ENCODE data around the gene ZNF821. TPM values are rescaled to one million over a fixed set of nuclear protein-coding genes. Genes with fewer than 3 reads are reported as not detected.
A peak's percentile ranks its signal among the peaks of the same experiment; 100 is the strongest.
"Not testable (repeated sequence)": the region's sequence is repeated elsewhere in the genome, so short reads cannot be mapped to it uniquely, and the experiment has no call there.

Gene ZNF821
- total RNA-seq, 1 donor from 2014 or later = 6.0 TPM

DNA sequence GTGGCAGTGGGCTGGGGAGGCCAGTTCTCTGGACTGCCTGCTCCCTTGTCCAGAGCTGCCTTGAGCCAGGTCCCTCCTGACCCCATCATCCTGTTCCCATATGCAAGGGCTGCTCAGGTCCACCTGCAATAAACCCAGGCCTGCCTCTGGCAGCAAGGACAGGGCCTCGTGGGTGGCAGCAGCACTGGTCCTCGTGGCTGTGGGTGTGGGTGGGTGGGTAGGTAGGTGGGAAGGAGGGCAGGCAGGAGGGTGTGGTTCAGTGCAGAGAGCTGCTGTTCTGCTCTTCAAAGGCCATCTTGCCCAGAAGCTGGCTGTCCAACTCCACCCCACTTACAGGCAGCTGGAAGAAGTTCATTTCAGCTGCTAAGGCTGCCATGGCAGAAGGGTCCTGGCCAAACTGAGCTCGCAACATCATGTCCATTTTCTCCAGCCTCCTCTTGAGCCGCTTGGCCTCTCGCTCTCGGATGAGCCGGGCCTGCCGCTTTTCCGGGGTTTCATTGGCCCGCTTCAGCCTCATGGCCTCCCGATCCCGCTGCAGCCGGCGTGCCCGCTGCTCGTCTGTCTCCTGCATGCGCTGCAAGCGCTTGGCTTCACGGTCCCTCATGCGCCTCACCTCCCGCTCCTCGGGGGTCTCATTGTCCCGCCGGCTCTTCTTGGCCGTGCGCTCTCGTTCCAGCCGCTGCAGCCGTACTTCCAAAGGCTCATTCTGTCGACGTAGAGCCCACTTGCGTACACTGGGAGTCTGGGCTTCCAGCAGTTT, 24.0 kb downstream of the ZNF821 start:
- no peak for DNase-seq (ENCODE audit: low read depth in 2 of 2)

- DNase-seq (ENCODE audit: low read depth in 2 of 2) = no peak
Measured at GRCh38 chr16:71855937-71856662, 27.9 kb downstream of the ZNF821 start.

DNA sequence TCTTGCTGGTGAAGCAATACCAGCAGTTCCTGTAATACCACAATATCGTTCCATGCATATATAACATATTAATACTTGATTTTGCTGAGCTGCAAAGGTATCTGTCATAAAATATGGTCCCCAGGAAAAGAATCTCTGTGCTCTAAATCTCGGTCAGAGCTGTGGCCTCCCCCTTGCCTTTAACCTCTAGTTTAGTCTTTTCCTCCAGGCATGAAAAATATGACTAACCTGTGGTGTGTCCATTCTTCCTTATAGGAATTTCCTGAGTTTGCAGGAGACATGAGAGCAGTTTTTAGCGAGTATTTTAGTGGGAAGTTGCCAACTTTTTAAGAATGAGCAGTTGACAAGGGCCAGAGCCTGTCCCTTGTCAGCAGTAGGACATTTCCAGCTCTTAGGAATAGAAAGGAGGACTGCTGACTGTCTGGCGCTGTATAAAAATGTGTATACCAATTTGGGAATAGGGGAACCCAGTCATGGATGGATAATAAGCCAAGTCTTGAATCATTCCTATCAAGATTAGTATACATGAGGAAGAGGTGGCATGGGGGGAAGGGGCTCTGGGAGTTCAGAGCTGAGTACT, 29.5 kb downstream of the ZNF821 start:
- DNase-seq (ENCODE audit: low read depth in 2 of 2) = no peak

GRCh38 chr16:71853413-71853812, 30.6 kb downstream of the ZNF821 start:
- DNase-seq (ENCODE audit: low read depth in 2 of 2) = no peak

GRCh38 chr16:71852561-71852960, 31.4 kb downstream of the ZNF821 start:
- DNase-seq (ENCODE audit: low read depth in 2 of 2) = no peak

DNA sequence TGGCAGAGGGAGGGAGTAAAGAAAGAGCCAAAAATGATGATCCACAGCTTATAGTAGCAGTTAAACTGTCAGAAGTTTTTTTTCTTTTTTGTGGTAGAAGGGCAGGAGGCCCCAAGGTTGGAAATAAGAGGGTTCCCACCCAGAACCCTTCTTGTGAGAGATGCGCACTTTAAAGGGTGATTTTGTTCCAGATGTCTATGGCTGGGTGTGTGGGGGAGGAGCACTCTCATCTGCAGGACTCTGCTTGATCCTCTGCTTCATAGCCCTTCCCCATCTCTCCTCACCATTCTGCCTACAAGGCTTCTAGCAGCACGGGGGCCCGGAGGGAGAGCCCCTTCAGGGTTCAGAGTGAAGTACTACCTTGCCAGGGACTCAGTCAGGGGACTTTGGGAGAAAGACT, 31.8 kb downstream of the ZNF821 start:
- no peak for DNase-seq (ENCODE audit: low read depth in 2 of 2)

DNA sequence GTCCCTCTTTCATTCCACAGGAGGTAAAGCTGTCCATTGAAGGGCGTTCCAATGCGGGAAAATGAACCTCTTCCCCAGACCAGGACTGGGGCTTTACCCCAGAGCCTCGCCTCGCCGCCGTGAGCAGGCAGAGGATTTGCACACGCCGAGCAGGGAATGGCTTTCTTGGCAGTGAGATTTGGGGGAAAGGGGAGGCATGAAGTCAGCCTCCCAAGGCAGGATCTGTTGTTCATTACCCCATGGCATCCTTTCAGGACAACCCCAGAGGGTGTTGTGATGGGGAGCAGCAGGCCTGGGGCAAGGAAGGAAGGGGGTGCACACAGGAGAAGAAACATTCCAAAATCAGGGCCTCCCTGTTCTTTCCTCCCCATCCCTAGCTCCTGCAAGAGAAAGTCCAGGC, 32.2 kb downstream of the ZNF821 start:
- no peak for DNase-seq (ENCODE audit: low read depth in 2 of 2)

DNA sequence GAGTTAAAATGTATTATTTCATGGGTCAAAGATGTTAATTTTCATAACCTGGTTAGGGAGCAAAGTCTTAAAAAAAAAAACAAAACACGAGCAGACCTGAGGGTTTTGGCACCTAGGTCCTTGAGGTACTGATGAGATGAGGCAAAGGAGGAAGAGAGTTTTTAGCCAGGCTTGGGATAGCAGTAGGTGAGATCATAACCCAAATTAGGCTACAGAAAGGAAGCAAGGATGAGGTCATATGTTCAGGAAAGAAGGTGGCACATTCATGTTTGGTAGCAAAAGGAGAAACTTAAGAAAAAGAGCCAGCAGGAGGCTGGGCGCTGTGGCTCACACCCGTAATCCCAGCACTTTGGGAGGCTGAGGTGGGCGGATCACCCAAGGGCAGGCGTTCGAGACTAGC, 35.4 kb downstream of the ZNF821 start:
- peak in 1 of 2 donors; percentile 33 for DNase-seq (ENCODE audit: low read depth in 2 of 2)

- no peak for DNase-seq (ENCODE audit: low read depth in 2 of 2)
Measured at GRCh38 chr16:71847096-71847495, 36.9 kb downstream of the ZNF821 start.

DNA sequence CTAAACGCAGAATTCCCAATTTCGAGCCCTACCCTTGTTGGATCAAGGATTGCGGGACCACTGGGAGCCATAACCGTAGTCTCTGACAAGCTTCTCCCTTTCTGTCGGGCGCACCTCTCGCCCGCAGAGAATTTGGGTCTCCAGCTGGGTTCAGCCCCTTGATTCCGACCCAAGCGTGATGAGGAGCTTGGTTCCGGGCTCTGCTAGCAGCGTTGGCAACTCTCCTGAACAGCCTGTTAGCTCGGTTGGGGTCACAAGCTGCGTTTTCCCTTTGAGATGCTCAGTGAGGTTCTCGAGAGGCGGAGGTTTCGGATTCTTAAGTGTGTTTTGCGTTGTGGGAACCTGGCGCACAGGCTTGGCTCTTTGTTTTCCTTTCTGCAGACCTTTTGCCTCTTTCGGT, 37.6 kb downstream of the ZNF821 start:
- DNase-seq (ENCODE audit: low read depth in 2 of 2) = peak; percentile 14 to 45

DNA sequence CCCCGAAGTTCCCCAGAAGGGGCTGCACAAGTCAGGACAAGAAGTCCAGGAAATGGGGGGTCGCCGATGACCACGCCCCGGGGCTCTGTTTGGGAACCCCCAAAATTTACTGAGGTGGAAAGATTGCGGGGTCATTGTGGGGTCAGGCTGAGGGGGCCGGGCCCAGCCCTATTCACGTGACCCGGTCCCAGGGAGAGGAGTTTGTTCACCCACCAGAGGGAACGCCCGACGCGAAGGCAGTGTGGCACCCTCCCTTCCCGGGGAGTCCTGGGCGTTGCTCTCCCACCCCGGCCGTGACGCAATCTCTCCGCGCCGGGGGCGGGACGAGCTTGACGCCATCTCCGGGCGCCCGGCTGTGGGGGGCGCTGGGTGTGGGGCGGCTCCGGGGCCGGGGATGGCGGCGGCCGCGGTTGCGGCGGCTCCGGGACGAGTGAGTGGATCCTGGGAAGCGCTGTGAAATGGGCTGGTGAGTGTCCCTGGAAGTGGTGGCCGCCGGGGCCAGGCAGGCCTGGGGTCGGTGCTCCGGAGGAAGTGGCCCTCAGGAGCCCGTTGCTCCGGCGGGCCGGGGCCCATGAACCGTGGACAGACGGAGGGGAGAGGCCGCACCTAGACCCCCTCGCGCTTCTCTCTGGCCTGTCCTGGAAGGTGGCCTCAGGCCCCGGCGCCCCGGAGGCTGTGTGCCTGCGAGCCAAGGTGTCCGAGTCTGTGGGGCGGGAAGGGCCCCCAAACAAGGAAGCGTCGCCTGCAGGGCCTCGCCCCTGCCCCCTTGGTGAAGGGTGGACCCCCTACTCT, 38.1 kb downstream of the ZNF821 start, which contains the start of gene ATXN1L:
Gene ATXN1L, plus strand, starts transcription at position 338 of the 792 bp plus-strand sequence. CDS start 3,765 bp downstream, outside the sequence.
- peak; percentile 86 to 90 for DNase-seq (ENCODE audit: low read depth in 2 of 2)

- no peak for DNase-seq (ENCODE audit: low read depth in 2 of 2)
Measured at GRCh38 chr16:71843572-71843971, 40.4 kb downstream of the ZNF821 start.

- DNase-seq (ENCODE audit: low read depth in 2 of 2) = no peak
Measured at GRCh38 chr16:71840052-71840451, 43.9 kb downstream of the ZNF821 start.

GRCh38 chr16:71837150-71837549, 46.8 kb downstream of the ZNF821 start:
- no peak for DNase-seq (ENCODE audit: low read depth in 2 of 2)

GRCh38 chr16:71834291-71834690, 49.7 kb downstream of the ZNF821 start:
- no peak for DNase-seq (ENCODE audit: low read depth in 2 of 2)

GRCh38 chr16:71832112-71832511, 51.9 kb downstream of the ZNF821 start:
- DNase-seq (ENCODE audit: low read depth in 2 of 2) = not testable (repeated sequence)

DNA sequence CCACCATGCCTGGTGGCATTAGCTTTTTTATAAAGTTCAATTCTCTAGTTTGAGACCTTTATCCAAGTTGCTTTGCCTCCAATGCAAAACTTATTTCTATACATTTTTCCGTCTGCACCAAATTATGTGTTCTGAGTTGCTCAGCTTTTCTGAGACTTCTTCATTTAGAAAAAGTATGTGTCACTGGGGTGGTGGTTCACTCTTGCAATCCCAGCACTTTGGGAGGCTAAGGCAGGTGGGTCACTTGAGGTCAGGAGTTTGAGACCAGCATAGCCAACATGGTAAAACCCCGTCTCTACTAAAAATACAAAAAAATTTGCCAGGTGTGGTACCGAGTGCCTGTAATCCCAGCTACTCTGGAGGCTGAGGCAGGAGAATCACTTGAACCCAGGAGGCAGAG, 52.3 kb downstream of the ZNF821 start:
- DNase-seq (ENCODE audit: low read depth in 2 of 2) = not testable (repeated sequence)

GRCh38 chr16:71830359-71830758, 53.6 kb downstream of the ZNF821 start:
- DNase-seq (ENCODE audit: low read depth in 2 of 2) = no peak

- DNase-seq (ENCODE audit: low read depth in 2 of 2) = no peak
Measured at GRCh38 chr16:71826533-71827017, 57.4 kb downstream of the ZNF821 start.

DNA sequence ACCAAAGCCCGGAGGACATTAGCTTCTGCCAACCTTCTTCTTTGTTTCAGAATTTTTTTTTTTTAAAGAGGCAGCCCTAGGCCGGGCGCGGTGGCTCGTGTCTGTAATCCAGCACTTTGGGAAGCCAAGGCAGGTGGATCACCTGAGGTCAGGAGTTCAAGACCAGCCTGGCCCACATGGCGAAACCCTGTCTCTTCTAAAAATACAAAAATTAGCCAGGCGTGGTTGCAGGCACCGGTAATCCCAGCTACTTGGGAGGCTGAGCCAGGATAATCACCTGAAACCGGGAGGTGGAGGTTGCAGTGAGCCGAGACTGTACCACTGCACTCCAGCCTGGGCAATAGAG, 66.9 kb downstream of the ZNF821 start:
- DNase-seq (ENCODE audit: low read depth in 2 of 2) = not testable (repeated sequence)

DNA sequence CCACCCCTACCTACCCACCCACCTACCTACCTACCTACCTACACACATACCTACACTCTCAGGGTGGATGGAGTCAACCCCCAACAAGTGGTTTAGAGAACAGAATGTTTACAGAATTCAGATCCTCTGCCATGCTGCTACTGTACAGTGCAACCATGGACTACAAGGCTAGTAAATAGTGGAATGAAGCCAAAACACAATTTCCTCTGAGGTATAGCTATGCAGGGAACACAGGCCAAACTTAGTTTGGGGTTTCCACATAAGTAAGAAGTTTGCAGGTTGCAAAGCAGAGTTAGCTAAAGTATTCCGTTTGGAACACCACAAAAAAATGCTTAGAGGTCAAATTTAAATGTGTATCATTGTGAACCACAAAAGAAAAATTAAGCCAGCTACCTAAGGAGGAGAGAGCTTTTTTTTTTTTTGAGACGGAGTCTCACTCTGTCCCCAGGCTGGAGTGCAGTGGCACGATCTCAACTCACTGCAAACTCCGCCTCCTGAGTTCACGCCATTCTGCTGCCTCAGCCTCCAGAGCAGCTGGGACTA, 72.7 kb downstream of the ZNF821 start:
- peak; percentile 54 to 72 for DNase-seq (ENCODE audit: low read depth in 2 of 2)

All from lung microvascular endothelial cell (primary cell).